Erythroblast (primary cell): ENCODE data around the gene EEPD1.
A peak's percentile ranks its signal among the peaks of the same experiment; 100 is the strongest.
"Not testable (repeated sequence)": the region's sequence is repeated elsewhere in the genome, so short reads cannot be mapped to it uniquely, and the experiment has no call there.

ENCODE experiments used
- DNase-seq, 2 experiments: peaks; one replicate each; lab custom pipeline; 2025; lab: John Stamatoyannopoulos, UW
- GATA1 ChIP-seq: IDR thresholded peaks from 2 replicates; pipeline ENCODE4 v1.6.1; 2011; ENCODE audit warnings: low read depth, mild to moderate bottlenecking, control low read depth, low read length, moderate library complexity
- POLR2A ChIP-seq: IDR thresholded peaks from 2 replicates; pipeline ENCODE4 v1.6.1; 2011; ENCODE audit warnings: mild to moderate bottlenecking, low read length

Gene EEPD1

DNA sequence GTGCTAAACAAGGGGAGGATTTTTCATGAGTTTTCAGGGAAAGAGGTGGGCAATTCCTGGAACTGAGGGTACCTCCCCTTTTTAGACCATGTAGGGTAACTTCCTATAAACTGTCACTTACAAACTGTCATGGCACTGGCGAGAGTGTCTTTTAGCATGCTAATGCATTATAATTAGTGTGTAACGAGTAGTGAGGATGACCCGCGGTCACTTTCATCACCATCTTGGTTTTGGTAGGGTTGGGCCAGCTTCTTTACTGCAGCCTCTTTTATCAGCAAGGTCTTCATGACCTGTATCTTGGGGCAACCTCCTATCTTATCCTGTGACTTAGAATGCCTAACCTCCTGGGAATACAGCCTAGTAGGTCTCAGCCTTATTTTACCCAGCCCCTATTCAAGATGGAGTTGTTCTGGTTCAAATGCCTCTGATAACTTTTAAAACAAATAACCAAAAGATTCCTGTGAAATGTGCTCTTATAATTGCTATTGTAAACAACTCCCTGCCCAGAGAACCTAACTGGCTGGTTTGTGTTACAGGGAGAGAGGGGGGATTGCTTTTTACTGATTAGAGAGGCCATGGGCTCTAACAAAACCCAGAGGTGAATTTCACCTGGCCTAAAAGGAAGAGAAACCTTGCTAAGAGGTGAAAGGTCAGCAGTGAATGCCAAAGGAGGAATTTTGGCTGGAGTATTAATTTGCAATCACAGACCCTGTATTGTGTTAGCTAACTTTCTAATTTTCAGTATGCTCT is 64.3 kb downstream of the EEPD1 start:
- DNase-seq, result peak in 1 of 2 experiments; percentile 5
- no peak for TF ChIP-seq POLR2A
- no peak for TF ChIP-seq GATA1

DNA sequence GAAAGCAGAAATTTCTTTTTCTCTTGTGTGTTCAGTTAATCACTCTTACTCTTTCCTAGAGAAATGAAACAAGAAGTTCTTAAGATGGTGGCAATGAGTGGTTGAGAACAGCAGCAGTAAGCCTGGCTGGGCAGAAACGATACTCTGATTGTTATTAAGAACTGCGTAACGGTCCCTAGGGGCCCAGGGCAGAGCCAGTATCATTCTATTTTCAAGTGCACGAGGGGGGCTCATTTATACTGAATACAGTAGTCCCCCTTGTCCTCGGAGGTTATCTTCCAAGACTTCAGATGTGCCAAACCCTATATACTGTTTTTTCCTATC is 64.9 kb downstream of the EEPD1 start:
- no peak for DNase-seq
- TF ChIP-seq GATA1 (no peak), POLR2A (no peak)

DNA sequence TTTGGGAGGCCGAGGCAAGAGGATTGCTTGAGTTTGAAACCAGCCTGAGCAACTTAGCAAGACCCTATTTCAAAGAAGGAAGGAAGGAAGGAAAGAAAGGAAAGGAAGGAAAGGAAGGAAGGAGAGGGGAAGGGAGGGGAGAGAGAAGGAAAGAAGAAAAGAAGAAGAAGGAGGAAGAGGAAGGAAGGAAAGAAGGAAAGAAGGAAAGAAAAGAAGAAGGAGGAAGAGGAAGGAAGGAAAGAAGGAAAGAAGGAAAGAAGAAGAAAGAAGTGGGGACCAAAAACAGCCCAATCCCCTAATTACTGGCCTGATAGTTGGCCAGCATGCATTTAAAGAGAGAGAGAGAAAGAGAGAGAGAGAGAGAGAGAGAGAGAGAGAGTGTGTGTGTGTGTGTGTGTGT is 66.4 kb downstream of the EEPD1 start:
- TF ChIP-seq GATA1 (no peak), POLR2A (no peak)
- no peak for DNase-seq

DNA sequence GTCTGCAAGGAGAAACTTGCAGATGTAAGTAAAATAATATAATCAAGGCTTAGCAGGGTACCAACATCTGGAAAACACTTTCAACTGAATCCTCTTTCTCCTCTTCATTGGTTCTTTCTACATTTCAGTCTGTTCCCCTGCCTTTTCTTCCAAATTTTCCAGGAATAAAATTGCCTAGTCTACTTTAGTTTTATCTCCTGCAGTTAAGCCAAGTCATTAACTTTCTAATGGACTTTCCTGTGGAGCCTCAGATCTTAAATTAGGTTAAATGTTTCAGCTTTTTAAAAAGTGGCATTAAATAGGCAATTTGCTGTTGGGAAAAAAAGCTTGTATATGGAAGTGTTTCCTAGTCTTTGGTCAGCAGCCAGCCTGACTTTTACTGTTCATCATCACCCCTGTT is 70.8 kb downstream of the EEPD1 start:
- no peak for DNase-seq
- TF ChIP-seq GATA1, result no peak

DNA sequence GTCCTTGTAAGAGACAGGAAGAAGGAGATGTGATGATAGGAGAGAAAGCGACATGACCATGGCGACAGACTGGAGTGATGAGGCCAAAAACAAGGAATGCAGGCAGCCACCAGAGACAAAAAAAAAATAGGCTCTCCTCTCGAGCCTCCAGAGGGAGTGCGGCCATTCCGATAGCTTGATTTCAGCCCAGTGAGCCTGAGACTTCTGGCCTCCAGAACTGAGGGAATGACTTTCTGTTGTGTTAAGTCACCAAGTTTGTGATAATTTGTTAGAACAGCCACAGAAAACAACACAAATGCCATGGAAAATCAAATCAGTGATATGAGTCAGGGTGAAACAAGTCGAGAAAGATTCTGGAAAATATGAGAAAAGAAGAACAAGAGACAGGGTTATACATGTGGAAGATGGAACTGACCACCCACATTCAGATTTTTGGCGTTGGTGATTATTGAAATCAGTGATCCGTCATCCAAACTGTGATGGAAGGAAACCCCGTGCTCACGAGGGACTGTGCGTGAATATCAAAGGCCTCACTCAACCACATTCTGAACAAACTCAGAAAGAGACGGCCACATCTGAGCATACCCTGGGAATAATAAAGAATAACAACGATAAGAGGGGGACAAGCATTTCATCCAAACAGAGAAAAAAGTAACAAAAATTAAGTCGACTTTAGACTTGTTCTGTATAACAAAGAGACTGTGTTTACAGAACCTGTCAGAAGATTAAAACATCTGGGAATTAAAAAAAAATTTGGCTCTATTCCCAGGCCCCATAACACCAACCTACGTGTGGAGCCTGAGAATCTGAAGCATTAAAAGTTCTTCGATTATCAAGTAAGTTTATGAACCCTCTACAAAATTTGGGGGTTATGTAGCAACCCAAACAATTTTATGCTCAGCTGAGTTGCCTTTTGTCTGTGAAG is 72.1 kb downstream of the EEPD1 start:
- TF ChIP-seq GATA1 (no peak), POLR2A (no peak)
- DNase-seq, result no peak

DNA sequence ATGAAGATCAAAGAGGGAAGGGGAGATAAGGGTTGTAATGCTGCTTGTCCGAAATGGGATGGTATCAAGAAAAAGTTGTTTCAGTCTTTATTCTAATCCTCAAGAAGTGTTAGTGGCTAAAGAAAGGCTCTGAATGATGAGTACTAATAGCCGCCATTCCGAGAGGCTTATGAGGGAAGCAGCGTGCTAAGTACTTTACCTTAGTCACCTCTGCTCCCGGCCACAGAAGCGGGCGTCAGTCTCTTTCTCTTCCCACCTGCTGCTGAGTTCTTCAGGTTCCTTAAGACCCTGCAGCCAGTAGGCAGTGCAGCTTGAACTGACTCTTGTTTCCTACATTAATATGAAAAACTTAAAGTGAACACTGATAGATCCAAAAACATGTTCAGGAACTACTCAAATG is 73.1 kb downstream of the EEPD1 start:
- no peak for DNase-seq
- no peak for TF ChIP-seq POLR2A
- TF ChIP-seq GATA1, result no peak

DNA sequence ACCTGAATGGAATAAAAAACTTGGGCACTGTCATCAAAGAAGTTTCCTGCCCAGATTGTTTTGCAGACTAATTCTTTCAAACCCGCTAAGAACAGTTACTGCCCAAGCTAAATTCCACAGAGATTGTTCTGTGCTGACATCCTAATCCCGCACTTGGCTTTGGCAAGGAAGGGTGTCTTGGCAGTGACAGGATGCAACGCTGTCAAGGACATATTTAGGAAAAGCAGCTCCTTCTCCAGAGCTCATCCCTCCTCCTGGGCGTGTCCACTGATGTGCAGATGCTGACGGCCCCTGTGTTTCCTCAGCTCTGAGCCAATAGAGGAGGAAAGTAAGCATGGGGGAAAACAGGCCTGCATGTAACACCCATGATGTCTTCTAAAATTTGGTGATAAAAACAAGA is 74.2 kb downstream of the EEPD1 start:
- no peak for DNase-seq
- TF ChIP-seq POLR2A, result no peak
- TF ChIP-seq GATA1, result no peak

DNA sequence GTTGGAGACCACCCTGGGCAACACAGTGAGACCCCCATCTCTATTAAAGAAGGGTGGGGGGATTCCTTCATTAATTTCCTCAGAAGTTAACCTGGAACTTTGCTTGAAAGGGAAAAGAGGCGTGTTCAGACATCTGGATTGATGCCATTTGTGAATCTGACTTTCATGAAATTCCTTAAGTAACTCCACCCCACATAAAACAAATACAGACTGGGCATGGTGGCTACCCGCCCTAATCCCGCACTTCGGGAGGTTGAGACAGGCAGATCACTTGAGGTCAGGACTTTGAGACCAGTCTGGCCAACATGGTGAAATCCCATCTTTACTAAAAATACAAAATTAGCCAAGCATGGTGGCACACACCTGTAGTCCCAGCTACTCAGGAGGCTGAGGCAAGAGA is 75.0 kb downstream of the EEPD1 start:
- TF ChIP-seq POLR2A, result no peak
- no peak for TF ChIP-seq GATA1
- DNase-seq, result no peak

DNA sequence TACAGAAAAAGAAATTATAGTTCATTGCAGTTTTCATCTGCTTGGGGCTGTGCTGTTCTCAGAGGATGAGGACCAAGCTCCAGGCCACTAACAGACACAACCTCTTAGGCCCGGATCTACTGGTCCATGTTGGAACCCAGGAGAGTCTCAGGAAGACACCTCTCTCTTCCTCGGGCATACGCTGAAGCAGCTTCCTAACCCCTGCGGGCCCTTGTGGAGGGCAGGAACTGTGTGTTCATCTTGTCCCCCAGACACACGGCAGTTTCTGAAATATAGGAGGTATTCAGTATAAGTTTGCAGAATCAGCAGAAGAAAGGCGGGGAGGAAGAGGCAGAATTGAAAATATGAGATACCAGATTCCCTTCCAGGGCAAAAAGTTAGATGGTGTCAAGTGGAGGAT is 78.4 kb downstream of the EEPD1 start:
- DNase-seq, result no peak
- TF ChIP-seq POLR2A, result no peak
- no peak for TF ChIP-seq GATA1

DNA sequence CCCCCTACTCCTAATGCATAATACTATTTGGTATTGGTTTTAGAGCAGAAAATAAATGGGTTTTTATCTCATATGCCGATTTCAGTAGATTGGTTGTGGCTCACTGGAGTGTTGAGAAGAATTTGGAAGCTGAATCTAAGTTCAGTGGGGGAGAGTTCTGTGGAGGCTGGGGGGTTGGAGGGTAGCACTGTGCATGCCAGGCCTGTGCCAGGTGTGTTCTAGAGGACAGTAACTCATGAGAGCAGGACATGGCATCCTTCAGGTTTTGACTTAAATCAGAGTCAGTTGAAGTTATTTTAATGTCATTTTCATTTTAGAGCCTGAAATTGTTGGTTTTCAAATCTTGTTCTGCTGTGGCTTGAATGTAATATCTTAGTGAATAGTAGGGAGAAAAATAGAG is 79.5 kb downstream of the EEPD1 start:
- TF ChIP-seq GATA1 (no peak), POLR2A (no peak)

DNA sequence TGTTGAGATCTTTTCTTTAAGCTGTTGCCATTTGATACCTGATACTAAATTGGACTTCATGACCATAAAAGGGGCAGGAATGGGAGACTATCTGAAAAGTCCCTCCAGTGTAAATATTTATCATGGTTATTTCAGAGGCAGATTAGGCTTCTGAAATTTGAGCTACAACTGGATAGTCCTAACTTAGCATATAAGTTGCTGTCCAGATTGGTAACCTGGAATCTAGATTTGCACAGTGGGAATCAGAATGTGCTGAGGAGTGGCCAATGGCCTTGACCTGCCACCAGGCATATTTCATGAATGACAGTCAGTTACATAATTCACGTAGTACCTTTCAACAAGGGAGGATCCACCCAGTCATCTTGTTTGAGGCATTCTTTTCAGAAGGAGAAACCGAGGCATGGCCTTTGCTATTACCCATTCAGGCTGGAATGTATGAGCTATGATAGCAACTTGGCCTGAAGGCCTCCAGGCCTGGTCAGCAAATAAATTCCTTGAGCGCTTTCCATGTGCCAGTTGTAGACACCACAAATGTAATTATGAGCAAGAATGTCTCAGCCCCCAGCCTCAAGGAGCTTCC is 80.0 kb downstream of the EEPD1 start:
- TF ChIP-seq POLR2A (no peak), GATA1 (no peak)
- no peak for DNase-seq

More for the DNA sequence above, 79.5 kb downstream of the EEPD1 start:
- no peak for DNase-seq

DNA sequence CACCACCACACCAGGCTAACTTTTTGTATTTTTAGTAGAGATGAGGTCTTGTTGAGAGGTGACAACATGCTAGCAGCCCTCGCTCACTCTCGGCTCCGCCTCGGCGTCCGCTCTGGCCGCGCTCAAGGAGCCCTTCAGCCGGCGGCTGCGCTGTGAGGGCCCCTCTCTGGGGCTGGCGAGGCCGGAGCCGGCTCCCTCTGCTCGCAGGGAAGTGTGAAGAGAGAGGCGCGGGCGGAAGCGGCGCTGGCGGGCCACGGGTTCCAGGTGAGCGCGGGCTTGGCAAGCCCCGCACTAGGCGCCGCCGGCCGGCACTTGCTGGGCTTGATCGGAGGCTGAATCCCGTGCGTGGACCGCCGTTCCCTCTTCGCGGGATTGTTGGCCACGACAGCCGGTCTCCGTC is 83.0 kb downstream of the EEPD1 start:
- no peak for TF ChIP-seq POLR2A
- no peak for TF ChIP-seq GATA1
- no peak for DNase-seq

DNA sequence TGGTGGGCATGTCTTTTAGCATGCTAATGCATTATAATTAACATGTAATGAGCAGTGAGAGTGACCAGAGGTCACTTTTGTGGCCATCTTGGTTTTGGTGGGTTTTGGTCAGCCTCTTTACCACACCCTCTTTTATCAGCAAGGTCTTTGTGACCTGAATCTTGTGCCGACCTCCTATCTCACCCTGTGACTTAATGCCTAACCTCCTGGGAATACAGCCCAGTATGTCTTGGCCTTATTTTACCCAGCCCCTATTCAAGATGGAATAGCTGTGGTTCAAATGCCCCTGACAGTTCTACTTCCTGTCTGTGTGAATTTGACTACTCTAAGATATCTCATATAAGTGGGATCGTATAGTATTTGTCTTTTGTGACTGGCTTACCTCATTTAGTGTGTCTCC is 85.1 kb downstream of the EEPD1 start:
- no peak for DNase-seq
- TF ChIP-seq GATA1 (no peak), POLR2A (no peak)

DNA sequence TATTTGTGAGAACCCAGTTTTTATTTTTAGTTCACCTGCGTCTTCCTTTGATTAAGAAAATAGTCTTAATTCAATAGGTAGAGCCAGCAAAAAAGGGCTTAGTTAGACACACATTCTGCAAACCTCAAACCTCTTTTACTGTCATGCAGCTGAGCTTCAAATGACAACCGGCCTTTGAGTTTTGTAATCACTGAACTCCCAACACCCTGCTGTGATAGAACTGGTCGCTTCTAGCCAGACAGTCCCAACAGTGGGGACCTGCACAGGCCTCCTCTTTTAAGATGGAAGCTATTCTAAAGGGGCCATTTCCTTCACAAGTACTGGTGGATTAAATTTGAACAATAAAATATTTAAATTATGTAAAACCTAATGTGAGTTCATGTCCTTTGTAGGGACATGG is 90.3 kb downstream of the EEPD1 start:
- DNase-seq, result not testable (repeated sequence)

DNA sequence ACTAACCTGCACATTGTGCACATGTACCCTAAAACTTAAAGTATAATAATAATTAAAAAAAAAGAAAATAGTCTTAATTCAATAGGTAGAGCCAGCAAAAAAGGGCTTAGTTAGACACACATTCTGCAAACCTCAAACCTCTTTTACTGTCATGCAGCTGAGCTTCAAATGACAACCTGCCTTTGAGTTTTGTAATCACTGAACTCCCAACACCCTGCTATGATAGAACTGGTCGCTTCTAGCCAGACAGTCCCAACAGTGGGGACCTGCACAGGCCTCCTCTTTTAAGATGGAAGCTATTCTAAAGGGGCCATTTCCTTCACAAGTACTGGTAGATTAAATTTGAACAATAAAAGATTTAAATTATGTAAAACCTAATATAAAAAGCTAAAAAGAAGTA is 90.9 kb downstream of the EEPD1 start:
- DNase-seq, result not testable (repeated sequence)
